GM10248 (cell line): ENCODE data around the gene SIX1.

ENCODE experiments used
- CTCF ChIA-PET: fragments of 300-600 bp; sonication (Branson Sonifier 250); formaldehyde crosslinking; extraction: SDS; loops from one replicate; lab custom pipeline; 2021; ENCODE audit warnings: antibody characterized with exemption; lab: Yijun Ruan, JAX
- POLR2A ChIA-PET: fragments of 350-650 bp; sonication (Branson Sonifier 250); formaldehyde crosslinking; extraction: SDS; loops from one replicate; lab custom pipeline; 2020; ENCODE audit warnings: antibody characterized with exemption; lab: Yijun Ruan, JAX
- DNase-seq: peaks from one replicate; pipeline ENCODE4 v3.0.0; 2012; ENCODE audit errors: extremely low spot score
- CTCF ChIP-seq: IDR thresholded peaks from 2 replicates; pipeline ENCODE4 v1.5.1; 2012; ENCODE audit warnings: mild to moderate bottlenecking, low read depth; ENCODE audit errors: extremely low read depth, missing control alignments, control extremely low read depth

Gene SIX1

GRCh38 chr14:60630129-60630528 lies 19.1 kb downstream of the SIX1 start:
- ChIA-PET CTCF (no interaction called here), POLR2A (no interaction called here)
- no peak for DNase-seq
- no peak for TF ChIP-seq CTCF

- DNase-seq = no peak
- ChIA-PET CTCF (interaction anchor here (1.7 kb wide), 1 partner anchor 420 kb away, joined by 3 read pairs; no protein-coding TSS in a partner anchor), POLR2A (no interaction called here)
- TF ChIP-seq CTCF = no peak
These were observed 20.4 kb downstream of the SIX1 start for GRCh38 chr14:60628892-60629291.

- ChIA-PET POLR2A (no interaction called here), CTCF (interaction anchor here (0.9 to 5.8 kb wide), 3 partner anchors 9 to 631 kb away, joined by 3 to 111 read pairs (median 3); no protein-coding TSS in a partner anchor)
- TF ChIP-seq CTCF = no peak
- no peak for DNase-seq
These were observed 26.4 kb downstream of the SIX1 start for GRCh38 chr14:60622917-60623257.

- ChIA-PET CTCF (interaction anchor here (1.4 to 5.8 kb wide), 2 partner anchors 458 to 631 kb away, joined by 3 to 111 read pairs; no protein-coding TSS in a partner anchor), POLR2A (no interaction called here)
- TF ChIP-seq CTCF = no peak
- DNase-seq = no peak
These were observed 26.9 kb downstream of the SIX1 start for GRCh38 chr14:60622210-60622916.

- DNase-seq = no peak
- TF ChIP-seq CTCF = no peak
- CTCF ChIA-PET = interaction anchor here (1.0 kb wide), 1 partner anchor 632 kb away, joined by 3 read pairs; no protein-coding TSS in a partner anchor
- POLR2A ChIA-PET = no interaction called here
These were observed 27.9 kb downstream of the SIX1 start for GRCh38 chr14:60621386-60621785.

GRCh38 chr14:60618241-60618640 lies 31.0 kb downstream of the SIX1 start:
- DNase-seq = no peak
- POLR2A ChIA-PET = no interaction called here
- TF ChIP-seq CTCF = no peak
- CTCF ChIA-PET = no interaction called here
